Kidney glomerular epithelial cell (primary cell): ENCODE results near the gene MYPN.
"Not testable (repeated sequence)": the region's sequence is repeated elsewhere in the genome, so short reads cannot be mapped to it uniquely, and the experiment has no call there.

Experiments used
- DNase-seq: peaks from one replicate; lab custom pipeline; 2025; lab: John Stamatoyannopoulos, UW

Gene MYPN

GRCh38 chr10:68109331-68109730 lies at the start of gene MYPN:
MYPN (plus strand) TSS chr10:68109488; CDS start chr10:68121439, 11,951 bp downstream.
- DNase-seq = no peak

GRCh38 chr10:68067029-68067428 lies 42.3 kb upstream of the MYPN start:
- DNase-seq = no peak

- no peak for DNase-seq
Measured at GRCh38 chr10:68067508-68067907, 41.8 kb upstream of the MYPN start.

- no peak for DNase-seq
Measured at GRCh38 chr10:68073631-68074030, 35.7 kb upstream of the MYPN start.

GRCh38 chr10:68074031-68074774 lies 35.1 kb upstream of the MYPN start:
- DNase-seq = peak; percentile 75

- DNase-seq = peak; percentile 83
Measured at GRCh38 chr10:68074775-68075549, 34.3 kb upstream of the MYPN start, which contains the start of gene HERC4. HERC4 (minus strand) TSS chr10:68075283; CDS start chr10:68073108, 2,175 bp downstream.

GRCh38 chr10:68075550-68076004 lies 33.7 kb upstream of the MYPN start:
- DNase-seq = peak; percentile 65

GRCh38 chr10:68076081-68076480 lies 33.2 kb upstream of the MYPN start:
- DNase-seq = not testable (repeated sequence)

GRCh38 chr10:68077026-68077425 lies 32.3 kb upstream of the MYPN start:
- DNase-seq = no peak

GRCh38 chr10:68079434-68079833 lies 29.9 kb upstream of the MYPN start:
- DNase-seq = no peak

- DNase-seq = no peak
Measured at GRCh38 chr10:68080853-68081431, 28.3 kb upstream of the MYPN start.

GRCh38 chr10:68081916-68082315 lies 27.4 kb upstream of the MYPN start:
- no peak for DNase-seq

- DNase-seq = peak; percentile 36
Measured at GRCh38 chr10:68082872-68083271, 26.4 kb upstream of the MYPN start.

- no peak for DNase-seq
Measured at GRCh38 chr10:68083953-68084352, 25.3 kb upstream of the MYPN start.

GRCh38 chr10:68084469-68084868 lies 24.8 kb upstream of the MYPN start:
- DNase-seq = no peak

GRCh38 chr10:68086011-68086410 lies 23.3 kb upstream of the MYPN start:
- peak; percentile 50 for DNase-seq

- DNase-seq = no peak
Measured at GRCh38 chr10:68086910-68087684, 22.2 kb upstream of the MYPN start.

- DNase-seq = no peak
Measured at GRCh38 chr10:68087685-68088401, 21.4 kb upstream of the MYPN start.

- no peak for DNase-seq
Measured at GRCh38 chr10:68088740-68089139, 20.5 kb upstream of the MYPN start.

- DNase-seq = no peak
Measured at GRCh38 chr10:68090586-68090985, 18.7 kb upstream of the MYPN start.

GRCh38 chr10:68092512-68092911 lies 16.8 kb upstream of the MYPN start:
- no peak for DNase-seq
